Astrocyte of the spinal cord (primary cell): Measurements from ENCODE around the gene BACE1.
"Not testable (repeated sequence)": the region's sequence is repeated elsewhere in the genome, so short reads cannot be mapped to it uniquely, and the experiment has no call there.

Source experiments
- DNase-seq: peaks from one replicate; pipeline ENCODE4 v3.0.0; 2011; ENCODE audit warnings: low read depth, low spot score
- H3K4me3 ChIP-seq: 2 replicates; pipeline ENCODE4 v1.5.1; 2011; ENCODE audit warnings: low read depth, mild to moderate bottlenecking, low read length, moderate library complexity
- in situ Hi-C: cut with HindIII; loops from 2 replicates; pipeline ENCODE4 v1.10.0; 2017; ENCODE audit warnings: low sequenced_read_pairs
- TF ChIP-seq, protein P1 (sequence below): IDR thresholded peaks from 2 replicates; pipeline ENCODE4 v1.5.1; 2012; ENCODE audit warnings: low read depth, mild to moderate bottlenecking, low read length, inconsistent platforms

The BACE1 gene

DNA sequence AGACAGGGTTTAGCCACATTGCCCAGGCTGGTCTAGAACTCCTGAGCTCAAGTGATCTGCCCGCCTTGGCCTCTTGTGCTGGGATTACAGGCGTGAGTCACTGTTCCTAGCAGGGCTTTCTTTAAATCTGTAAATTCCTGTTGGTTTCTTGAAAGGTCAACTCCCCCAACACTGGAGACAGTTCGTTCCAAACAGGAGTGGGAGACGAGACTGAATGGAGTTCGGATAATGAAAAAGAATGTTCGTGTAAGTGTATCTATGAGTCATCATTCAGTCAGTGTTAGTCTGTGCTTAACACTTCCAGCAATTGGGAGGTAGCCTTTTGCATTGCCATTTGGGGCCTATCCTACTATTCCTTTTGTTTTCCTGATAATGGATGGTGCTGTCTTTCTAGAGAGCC, 34.9 kb downstream of the BACE1 start:
- TF ChIP-seq, protein P1, sequence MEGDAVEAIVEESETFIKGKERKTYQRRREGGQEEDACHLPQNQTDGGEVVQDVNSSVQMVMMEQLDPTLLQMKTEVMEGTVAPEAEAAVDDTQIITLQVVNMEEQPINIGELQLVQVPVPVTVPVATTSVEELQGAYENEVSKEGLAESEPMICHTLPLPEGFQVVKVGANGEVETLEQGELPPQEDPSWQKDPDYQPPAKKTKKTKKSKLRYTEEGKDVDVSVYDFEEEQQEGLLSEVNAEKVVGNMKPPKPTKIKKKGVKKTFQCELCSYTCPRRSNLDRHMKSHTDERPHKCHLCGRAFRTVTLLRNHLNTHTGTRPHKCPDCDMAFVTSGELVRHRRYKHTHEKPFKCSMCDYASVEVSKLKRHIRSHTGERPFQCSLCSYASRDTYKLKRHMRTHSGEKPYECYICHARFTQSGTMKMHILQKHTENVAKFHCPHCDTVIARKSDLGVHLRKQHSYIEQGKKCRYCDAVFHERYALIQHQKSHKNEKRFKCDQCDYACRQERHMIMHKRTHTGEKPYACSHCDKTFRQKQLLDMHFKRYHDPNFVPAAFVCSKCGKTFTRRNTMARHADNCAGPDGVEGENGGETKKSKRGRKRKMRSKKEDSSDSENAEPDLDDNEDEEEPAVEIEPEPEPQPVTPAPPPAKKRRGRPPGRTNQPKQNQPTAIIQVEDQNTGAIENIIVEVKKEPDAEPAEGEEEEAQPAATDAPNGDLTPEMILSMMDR, result no peak
- in situ Hi-C loops, result no loop called here
- no peak overlapping the region for H3K4me3 ChIP-seq
- DNase-seq, result peak; percentile 94

DNA sequence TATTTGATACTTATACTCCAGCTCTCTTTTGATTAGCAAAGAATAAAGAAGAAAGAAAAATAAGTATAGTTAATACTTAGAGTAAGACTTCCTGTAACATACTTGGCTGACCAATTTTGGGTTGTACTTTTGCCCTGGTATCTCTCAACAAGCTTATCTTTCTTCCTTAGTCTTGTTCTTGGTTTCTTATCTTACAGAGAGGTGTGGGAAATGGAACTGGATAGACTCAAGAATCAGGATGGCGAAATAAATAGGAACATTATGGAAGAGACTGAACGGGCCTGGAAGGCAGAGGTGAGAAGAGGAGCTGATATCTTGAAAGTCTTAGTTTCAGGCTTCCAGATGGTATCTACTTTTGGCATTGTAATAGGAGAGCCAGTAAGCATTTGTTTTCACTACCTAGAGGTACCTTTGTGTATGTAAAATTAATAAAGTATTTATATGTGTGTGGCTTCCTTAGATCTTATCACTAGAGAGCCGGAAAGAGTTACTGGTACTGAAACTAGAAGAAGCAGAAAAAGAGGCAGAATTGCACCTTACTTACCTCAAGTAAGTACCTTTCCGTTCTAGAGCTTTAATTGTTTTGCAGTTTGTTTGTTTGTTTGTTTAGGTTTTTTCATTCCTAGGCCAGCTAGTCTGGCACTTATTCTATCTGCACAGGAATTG, 36.2 kb downstream of the BACE1 start:
- no peak overlapping the region for H3K4me3 ChIP-seq
- DNase-seq, result no peak
- TF ChIP-seq, protein P1, result no peak
- in situ Hi-C loops, result no loop called here

DNA sequence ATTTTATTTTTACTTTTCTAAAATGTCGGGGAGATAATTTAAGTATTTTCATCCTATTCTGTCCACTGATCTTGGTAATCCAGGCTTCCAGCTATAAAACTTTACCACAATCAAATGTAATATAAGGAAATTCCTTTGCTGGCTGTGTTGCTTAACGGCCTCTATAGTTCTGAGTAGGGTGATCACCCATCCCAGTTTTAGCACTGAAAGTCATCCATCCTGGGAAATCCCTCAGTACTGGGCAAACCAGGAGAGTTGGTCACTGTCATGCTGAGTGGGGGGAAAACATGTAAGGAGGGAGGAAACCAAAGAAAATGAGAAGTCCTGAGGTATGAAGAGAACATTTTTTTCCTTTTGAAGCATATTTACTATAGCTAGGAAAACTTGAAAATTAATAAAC, 37.7 kb downstream of the BACE1 start:
- in situ Hi-C loops, result no loop called here
- DNase-seq, result no peak
- H3K4me3 ChIP-seq, result no peak overlapping the region
- TF ChIP-seq, protein P1, result no peak

DNA sequence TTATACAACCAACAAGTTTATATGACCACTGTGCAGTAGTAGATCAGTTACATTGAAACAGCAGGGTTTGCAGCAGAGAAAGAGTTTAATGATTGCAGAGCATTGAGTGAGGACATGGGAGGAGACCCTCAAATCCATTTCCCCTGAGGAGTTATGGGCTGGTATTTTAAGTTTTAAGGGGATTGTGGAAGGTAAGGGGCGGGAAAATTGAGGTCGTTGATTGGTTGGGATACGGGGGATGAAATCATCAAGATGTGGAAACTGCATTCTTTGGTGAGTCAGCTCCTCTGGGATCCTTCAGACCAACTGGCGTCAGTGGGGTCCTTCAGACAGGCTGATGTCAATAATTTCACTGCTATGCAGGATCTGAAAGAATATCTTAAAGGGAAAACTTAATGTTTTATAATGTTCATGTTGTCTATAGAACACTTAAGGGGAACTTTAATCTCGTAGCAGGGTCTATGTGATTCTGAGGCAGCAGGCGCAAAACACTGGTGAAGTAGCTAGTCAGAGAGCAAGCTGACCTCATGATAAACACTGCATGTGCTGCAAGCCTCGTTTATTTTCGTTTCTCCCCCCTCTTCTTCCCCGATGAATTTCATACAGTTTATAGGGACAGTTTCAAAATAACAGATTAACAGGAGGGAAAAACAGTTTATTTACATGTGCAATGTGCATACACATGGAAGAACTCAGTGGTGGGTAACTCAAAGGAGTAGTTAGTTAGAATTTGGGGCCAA, 42.3 kb downstream of the BACE1 start:
- no peak overlapping the region for H3K4me3 ChIP-seq
- DNase-seq, result peak; percentile 82
- TF ChIP-seq, protein P1, result no peak
- in situ Hi-C loops, result no loop called here

DNA sequence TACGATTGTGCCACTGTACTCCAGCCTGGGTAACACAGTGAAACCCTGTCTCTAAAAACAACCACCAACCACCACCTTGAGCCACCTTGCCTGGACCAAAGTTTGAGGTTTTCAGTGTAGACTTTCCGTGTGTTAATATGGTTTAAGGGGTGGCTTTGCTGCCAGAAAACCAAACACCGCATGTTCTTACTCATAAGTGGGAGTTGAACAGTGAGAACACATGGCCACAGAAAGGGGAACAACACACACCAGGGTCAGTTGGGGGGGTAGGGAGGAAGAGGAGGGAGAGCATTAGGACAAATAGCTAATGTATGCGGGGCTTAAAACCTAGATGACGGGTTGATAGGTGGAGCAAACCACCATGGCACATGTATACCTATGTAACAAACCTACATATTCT, 43.9 kb downstream of the BACE1 start:
- DNase-seq, H3K4me3 ChIP-seq, in situ Hi-C loops: not testable (repeated sequence)

DNA sequence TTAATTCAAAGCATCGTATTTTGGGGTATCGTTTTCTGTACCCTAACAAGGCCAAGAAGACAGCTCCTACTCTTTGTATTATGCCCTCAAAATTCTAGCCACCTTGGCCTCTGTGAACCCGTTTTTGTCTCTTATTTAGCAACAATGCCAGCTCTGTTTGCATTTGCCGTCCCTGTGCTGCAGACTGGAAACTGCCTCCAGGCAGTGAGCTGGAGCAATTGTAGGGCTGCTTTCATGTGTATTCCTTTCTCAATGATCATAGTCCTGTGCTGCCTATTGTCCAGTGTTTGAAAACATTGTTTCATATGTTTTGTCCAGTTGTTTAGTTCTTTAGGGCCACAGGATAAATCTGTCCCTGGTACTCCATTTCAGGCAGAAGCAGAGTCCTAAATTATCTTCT, 44.8 kb downstream of the BACE1 start:
- H3K4me3 ChIP-seq, result no peak overlapping the region
- in situ Hi-C loops, result no loop called here
- no peak for DNase-seq
- TF ChIP-seq, protein P1, result no peak

DNA sequence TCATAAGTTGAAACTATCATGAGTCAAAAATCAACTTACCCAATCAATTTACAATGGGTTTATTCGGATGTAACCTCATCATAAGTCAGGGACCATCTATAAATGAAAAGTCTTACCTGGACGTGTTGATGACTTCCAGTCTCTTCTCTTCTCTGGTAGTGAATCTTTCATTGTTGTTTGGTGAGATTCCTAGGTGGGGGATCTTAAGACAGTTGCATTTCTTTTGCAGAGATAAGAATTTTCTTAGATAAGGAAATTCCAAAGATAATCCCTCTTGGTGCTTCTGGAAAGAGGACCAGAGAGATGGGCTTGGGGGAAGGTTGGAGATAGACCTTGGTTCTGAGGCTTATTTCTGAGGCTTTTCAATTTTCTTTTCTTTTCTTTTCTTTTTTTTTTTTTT, 46.2 kb downstream of the BACE1 start:
- H3K4me3 ChIP-seq, result no peak overlapping the region
- DNase-seq, result no peak
- in situ Hi-C loops, result no loop called here
- TF ChIP-seq, protein P1, result no peak
